ENCODE results near the gene EXOC1.

EXOC1 gene

DNA sequence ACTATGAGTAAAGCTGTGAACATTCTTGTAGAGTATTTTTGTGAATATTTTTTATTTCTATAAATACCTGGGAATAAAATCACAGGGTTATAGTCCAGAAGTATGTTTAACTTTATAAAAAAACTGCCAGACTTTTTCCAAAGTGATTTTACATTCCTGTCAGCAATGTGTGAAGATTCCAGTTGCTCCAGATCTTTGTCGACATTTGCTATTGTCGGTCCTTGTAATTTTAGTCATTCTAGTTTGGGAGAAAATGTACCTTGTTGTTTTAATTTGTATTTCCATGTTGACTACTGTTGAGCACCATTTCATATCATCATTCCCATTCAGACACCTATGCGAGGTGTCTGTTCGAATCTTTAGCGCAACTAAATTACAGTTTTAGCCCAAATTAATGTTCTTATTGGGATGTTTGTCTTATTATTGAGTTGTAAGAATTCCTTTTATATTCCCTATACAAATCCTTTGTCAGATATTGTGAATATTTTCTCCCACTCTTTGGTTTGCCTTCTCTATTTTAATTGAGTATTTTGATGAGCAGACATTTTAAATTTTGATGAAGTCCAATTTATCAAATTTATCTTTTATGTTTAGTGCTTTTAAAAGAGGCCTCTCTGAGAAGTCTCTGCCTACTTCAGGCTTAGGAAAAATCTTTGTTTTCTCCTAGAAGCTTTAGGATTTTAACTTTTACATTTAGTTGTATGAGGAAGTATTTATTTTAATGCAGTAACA, 97.9 kb downstream of the EXOC1 start:
- no peak for DNase-seq (ENCODE audit: low spot score)
